Measurements from ENCODE around the gene SIN3B.

Gene SIN3B

DNA sequence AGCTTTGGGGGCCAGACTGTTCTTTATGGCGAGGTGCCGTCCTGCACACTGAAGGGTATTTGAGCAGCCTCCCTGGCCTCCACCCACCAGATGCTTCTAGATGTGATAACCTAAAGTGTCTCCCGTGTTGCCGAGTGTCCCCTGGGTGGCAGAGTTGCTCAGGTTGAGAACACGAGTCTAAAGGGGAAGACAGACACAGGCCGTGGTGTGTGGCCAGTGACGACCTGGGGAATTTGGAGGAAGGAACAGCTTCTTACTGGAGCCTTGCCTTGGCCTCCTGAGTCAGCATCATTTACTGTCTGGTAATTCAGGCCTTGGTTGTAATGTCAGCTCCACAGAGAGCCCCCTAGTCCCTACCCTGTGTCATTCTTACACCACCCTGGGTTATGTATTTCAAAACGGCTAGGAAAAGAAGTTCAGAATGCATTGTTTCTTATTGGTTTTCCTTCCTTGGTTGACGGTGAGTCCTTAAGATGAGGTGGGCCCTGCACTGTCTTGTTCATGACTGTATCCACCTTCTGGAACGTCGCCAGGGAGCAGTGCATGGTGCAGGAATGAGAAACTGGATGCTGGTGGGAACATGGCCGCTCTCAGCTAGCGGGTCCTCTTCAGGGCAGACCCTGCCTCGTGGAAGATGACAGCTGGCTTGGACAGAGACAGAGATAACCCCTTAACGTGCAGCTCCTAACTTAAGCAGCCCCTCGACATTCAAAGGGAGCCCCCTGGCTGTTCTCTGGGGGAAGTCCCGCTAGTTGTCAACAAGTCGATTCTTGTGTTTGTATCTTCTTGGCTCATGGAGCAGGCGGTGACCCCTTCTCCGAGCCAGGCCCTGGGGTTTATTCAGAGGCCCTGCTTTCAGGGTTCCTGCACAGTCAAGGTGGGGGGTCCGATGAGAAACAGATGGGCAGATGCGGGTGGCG, 7.2 kb downstream of the SIN3B start:
- TF ChIP-seq, protein P1, sequence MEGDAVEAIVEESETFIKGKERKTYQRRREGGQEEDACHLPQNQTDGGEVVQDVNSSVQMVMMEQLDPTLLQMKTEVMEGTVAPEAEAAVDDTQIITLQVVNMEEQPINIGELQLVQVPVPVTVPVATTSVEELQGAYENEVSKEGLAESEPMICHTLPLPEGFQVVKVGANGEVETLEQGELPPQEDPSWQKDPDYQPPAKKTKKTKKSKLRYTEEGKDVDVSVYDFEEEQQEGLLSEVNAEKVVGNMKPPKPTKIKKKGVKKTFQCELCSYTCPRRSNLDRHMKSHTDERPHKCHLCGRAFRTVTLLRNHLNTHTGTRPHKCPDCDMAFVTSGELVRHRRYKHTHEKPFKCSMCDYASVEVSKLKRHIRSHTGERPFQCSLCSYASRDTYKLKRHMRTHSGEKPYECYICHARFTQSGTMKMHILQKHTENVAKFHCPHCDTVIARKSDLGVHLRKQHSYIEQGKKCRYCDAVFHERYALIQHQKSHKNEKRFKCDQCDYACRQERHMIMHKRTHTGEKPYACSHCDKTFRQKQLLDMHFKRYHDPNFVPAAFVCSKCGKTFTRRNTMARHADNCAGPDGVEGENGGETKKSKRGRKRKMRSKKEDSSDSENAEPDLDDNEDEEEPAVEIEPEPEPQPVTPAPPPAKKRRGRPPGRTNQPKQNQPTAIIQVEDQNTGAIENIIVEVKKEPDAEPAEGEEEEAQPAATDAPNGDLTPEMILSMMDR (IDR thresholded peaks at IDR 0.05; ENCODE audit: control insufficient read depth, insufficient read depth, low read depth, low read length, missing control alignments), result no peak
- no peak overlapping the region for H3K4me3 ChIP-seq (ENCODE audit: control insufficient read depth, low read depth, low read length)
- DNase-seq (ENCODE audit: low read depth), result no peak

DNA sequence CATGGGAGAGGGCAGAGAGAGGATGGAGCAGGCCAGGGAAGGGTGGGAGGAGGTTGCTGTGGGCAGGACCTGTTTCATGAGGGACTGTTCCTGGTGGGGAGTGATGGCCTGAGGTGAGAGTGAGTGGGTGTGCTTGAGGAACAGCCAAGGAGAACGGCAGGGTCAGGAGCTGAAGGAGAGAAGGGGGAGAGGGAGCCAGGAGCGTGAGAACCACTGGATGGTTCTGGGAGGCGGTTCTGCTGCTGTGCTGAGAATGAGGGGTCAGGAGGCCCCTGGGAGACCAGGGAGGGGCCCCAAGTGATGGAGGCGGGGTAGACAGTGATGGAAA, 7.8 kb downstream of the SIN3B start:
- no peak overlapping the region for H3K4me3 ChIP-seq (ENCODE audit: control insufficient read depth, low read depth, low read length)
- TF ChIP-seq, protein P1 (IDR thresholded peaks at IDR 0.05; ENCODE audit: control insufficient read depth, insufficient read depth, low read depth, low read length, missing control alignments), result no peak

DNA sequence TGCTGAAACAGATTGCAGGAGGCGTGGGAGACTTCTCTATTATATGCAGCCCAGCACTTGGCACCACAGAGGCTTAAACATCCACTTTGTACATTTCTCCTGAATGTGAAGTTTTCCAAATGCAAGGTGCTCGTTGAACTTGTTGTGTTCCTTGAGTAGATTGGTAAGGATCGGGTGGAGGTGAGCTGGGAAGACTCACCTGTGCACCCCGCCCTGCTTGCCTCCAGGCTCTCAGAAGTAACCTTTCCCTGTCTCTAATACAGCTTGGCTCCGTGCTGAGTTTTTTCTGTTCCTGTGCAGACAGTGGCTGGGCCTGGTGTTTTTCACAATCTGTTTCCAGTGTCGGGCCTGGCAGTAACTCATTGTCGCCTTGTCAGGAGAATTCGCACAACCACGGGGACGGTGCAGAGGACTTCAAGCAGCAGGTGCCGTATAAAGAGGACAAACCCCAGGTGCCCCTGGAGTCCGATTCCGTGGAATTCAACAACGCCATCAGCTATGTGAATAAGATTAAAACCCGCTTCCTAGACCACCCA, 12.3 kb downstream of the SIN3B start:
- H3K4me3 ChIP-seq (ENCODE audit: control insufficient read depth, low read depth, low read length), result no peak overlapping the region
- TF ChIP-seq, protein P1 (IDR thresholded peaks at IDR 0.05; ENCODE audit: control insufficient read depth, insufficient read depth, low read depth, low read length, missing control alignments), result no peak
- DNase-seq (ENCODE audit: low read depth), result no peak

More for the DNA sequence above, 7.8 kb downstream of the SIN3B start:
- DNase-seq (ENCODE audit: low read depth), result no peak

GRCh38 chr19:16846901-16847300, 17.7 kb downstream of the SIN3B start:
- DNase-seq (ENCODE audit: low read depth), result no peak
- H3K4me3 ChIP-seq (ENCODE audit: control insufficient read depth, low read depth, low read length), result no peak overlapping the region
- TF ChIP-seq, protein P1 (IDR thresholded peaks at IDR 0.05; ENCODE audit: control insufficient read depth, insufficient read depth, low read depth, low read length, missing control alignments), result no peak

GRCh38 chr19:16847430-16847829, 18.2 kb downstream of the SIN3B start:
- no peak for DNase-seq (ENCODE audit: low read depth)
- TF ChIP-seq, protein P1 (IDR thresholded peaks at IDR 0.05; ENCODE audit: control insufficient read depth, insufficient read depth, low read depth, low read length, missing control alignments), result no peak
- H3K4me3 ChIP-seq (ENCODE audit: control insufficient read depth, low read depth, low read length), result no peak overlapping the region

DNA sequence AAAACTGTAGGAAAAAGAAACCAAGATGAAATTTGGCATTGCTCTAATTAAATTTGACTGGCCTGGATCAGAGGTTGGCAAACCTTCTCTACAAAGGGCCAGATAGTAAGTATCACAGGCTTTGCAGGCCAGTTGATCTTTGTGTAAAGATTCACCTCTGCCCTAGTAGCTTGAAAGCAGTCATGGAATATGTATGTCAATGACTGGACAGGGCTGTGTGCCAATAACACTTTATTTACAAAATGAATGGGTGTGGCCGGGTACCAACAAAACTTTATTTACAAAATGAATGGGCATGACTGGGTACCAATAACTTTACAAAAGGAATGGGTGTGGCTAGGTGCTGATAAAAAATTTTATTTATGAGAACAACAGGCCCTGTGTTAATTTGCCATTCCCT, 20.0 kb downstream of the SIN3B start:
- H3K4me3 ChIP-seq (ENCODE audit: control insufficient read depth, low read depth, low read length), result no peak overlapping the region
- no peak for DNase-seq (ENCODE audit: low read depth)
- TF ChIP-seq, protein P1 (IDR thresholded peaks at IDR 0.05; ENCODE audit: control insufficient read depth, insufficient read depth, low read depth, low read length, missing control alignments), result no peak

All from AG09309 (cell line).